Body of pancreas (tissue), 4 donors: ENCODE data around the gene C1orf52.

ENCODE experiments used
- POLR2A ChIP-seq, 3 donors: fragments of 450-650 bp; IDR thresholded peaks; one replicate each; pipeline ENCODE4 v1.6.1; 2016; ENCODE audit warnings: antibody characterized with exemption in 3 of 3, mild to moderate bottlenecking in 2 of 3
- TF ChIP-seq, protein P1 (sequence below), 7 experiments: fragments of 450-650 bp in 4 of 7; fragments of 200-600 bp in 3 of 7; sonication (generic) in 3 of 7; IDR thresholded peaks; one replicate each; pipeline ENCODE4 v1.5.1; 2016 to 2019; ENCODE audit warnings: antibody characterized with exemption in 7 of 7

DNA sequence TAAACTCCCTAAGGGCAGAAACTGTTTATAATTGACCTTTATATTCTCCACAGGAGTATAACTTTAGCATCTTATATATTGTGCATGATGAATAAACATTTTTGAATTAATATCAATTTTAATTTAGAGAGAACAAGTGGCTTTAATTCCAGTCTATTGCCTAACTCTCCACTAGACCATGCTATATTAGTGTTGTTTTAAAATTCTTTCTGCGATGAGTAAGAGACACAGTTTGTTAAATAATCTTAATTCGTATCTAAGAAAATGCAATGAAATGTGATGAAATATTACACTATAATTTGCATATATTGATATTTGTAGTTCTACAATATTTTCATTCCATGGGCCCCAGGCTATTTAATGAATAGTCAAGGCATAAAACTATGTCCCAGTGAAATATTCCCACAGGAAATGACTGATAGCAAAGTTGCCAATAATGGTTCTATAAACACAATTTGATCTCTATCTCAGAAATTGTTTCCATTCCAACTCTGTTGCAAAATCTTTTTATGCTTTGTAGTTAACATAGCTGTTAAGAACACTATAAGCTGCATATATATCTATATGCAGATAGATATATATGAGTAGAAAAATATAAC lies 55.8 kb downstream of the C1orf52 start:
- TF ChIP-seq, protein P1, sequence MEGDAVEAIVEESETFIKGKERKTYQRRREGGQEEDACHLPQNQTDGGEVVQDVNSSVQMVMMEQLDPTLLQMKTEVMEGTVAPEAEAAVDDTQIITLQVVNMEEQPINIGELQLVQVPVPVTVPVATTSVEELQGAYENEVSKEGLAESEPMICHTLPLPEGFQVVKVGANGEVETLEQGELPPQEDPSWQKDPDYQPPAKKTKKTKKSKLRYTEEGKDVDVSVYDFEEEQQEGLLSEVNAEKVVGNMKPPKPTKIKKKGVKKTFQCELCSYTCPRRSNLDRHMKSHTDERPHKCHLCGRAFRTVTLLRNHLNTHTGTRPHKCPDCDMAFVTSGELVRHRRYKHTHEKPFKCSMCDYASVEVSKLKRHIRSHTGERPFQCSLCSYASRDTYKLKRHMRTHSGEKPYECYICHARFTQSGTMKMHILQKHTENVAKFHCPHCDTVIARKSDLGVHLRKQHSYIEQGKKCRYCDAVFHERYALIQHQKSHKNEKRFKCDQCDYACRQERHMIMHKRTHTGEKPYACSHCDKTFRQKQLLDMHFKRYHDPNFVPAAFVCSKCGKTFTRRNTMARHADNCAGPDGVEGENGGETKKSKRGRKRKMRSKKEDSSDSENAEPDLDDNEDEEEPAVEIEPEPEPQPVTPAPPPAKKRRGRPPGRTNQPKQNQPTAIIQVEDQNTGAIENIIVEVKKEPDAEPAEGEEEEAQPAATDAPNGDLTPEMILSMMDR (IDR thresholded peaks at IDR 0.05), result no peak
- no peak for TF ChIP-seq POLR2A (IDR thresholded peaks at IDR 0.05)
